SK-N-MC (cell line): Measurements from ENCODE around the gene ZNF446.

Source experiments
- EZH2 ChIP-seq: fragments of 200-600 bp; sonication (generic); IDR thresholded peaks from one replicate; pipeline ENCODE4 v1.6.1; 2017; ENCODE audit warnings: antibody characterized with exemption
- POLR2AphosphoS5 ChIP-seq: IDR thresholded peaks from 2 replicates; pipeline ENCODE4 v1.6.1; 2012; ENCODE audit warnings: mild to moderate bottlenecking, low read depth, low read length, borderline replicate concordance

- TF ChIP-seq POLR2AphosphoS5, result peak; percentile 35; the same call in 1 of the 2 replicates
- no peak for TF ChIP-seq EZH2
These were observed 42.9 kb downstream of the ZNF446 start for GRCh38 chr19:58519087-58519354.
